TTC549 (cell line): Measurements from ENCODE around the gene RND2.
"Not testable (repeated sequence)": the region's sequence is repeated elsewhere in the genome, so short reads cannot be mapped to it uniquely, and the experiment has no call there.

Experiments used
- FAIRE-seq: peaks from 2 replicates; lab custom pipeline; 2012; peaks lifted over from hg19 to GRCh38; lab: Jason Lieb, UNC

RND2 gene

DNA sequence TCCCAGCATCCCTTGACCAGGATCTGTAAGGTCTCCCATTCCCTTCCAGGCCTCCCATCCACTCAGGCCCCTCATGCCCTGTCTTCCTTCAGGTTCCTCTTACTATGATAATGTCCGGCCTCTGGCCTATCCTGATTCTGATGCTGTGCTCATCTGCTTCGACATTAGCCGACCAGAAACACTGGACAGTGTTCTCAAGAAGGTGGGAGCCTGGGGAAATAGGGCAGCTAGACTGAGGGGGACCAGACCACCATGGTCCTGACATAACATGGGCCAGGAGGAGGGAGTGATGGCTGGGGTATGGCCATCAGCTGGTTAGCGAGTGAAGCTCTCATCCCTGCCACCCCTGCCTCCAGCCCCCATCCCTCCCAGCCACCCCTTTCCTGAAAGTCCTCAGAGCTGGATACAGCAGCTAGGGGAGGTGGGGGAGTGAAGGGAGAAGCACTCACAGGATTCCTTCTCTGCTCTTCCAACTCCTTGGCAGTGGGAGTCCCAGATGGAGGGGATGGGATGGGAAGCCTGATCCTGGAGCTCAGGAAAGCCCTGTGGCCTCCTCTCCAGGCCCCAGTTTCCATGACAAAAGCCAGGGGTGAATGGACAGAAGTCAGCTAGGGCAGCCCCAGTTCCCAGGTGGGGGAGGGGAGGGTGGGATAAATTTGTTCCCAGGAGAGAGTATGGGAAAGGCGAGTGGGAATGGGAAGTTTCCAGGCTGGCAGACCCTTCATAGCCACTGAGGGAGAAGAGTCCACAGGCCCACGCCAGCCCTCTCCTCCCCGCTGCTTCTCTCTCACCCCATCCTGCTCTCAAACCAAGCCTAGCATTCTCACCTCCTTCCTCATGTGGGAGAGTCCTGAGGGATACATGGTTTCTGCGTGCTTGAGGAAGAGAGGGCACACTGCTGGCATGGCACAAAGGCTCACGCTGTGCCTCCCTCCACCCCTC is 2.3 kb downstream of the RND2 start:
- no peak for FAIRE-seq

DNA sequence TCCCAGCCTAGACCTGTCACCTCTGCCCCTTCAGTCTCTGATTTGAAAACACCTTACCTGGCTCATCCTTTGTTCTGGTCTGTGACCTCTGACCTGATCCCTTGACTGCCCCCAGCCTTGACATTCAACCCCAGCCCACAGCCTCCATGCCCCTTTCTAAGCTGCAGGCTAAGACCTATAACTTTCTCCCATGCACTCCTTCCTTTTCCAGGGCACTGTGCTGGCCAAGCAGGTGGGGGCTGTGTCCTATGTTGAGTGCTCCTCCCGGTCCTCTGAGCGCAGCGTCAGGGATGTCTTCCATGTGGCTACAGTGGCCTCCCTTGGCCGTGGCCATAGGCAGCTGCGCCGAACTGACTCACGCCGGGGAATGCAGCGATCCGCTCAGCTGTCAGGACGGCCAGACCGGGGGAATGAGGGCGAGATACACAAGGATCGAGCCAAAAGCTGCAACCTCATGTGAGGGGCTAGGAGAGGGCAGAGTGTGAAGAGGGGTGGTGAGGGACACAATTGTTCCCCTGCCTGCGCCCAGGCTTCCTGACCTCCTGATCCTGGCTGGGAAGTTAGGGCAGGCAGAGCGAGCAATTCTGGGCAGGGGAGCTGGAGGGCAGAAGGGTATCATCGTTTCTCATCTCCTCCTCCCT is 3.3 kb downstream of the RND2 start:
- FAIRE-seq: no peak

DNA sequence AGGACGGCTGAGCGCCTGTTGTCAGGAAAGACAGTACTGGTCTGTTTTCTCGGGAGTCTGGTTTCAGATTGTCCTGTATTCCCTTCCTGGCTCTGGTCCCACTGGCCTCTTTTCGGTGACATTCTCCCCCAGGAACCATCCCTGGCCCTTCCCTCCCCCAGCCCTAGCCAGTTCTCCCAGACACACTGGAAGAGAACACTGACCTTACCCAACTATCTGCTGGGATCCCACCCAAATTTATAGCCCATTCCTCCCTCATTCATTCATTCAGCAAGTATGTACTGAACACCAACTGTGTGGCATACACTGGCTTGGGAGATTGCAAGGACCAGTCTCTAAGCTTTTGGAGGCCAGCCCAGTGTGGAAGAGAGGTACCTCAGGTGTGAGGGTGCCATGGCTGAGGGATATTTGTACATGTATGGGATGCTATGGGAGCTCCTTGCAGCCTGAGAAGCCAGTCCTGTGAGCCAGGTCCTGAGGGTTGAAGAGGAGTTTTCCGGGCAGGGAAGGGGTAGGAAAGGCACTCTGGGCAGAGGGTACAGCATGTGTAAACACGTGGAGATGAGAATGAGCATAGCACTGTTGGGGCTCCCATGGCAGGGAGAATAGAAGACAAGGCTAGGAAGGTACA is 5.2 kb downstream of the RND2 start:
- no peak for FAIRE-seq

DNA sequence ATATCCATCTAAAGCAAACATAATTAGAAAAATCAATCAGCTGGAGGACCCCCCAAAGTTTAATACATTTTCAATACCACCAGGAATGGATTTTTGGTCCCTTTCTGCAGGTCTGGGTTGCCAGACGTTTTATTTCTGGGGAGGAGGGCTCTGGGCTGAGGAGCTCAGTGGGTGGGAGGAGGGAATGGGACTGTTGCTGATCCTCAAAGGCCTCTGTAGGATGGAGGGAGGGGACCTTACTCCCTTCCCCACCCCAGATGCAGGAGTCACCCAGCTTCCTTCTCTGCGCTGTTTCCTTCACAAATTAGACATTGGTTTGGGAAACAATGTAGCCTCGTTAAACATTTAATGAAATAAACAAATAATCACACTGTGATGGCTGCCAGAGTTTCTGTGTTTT is 6.6 kb downstream of the RND2 start:
- no peak for FAIRE-seq

DNA sequence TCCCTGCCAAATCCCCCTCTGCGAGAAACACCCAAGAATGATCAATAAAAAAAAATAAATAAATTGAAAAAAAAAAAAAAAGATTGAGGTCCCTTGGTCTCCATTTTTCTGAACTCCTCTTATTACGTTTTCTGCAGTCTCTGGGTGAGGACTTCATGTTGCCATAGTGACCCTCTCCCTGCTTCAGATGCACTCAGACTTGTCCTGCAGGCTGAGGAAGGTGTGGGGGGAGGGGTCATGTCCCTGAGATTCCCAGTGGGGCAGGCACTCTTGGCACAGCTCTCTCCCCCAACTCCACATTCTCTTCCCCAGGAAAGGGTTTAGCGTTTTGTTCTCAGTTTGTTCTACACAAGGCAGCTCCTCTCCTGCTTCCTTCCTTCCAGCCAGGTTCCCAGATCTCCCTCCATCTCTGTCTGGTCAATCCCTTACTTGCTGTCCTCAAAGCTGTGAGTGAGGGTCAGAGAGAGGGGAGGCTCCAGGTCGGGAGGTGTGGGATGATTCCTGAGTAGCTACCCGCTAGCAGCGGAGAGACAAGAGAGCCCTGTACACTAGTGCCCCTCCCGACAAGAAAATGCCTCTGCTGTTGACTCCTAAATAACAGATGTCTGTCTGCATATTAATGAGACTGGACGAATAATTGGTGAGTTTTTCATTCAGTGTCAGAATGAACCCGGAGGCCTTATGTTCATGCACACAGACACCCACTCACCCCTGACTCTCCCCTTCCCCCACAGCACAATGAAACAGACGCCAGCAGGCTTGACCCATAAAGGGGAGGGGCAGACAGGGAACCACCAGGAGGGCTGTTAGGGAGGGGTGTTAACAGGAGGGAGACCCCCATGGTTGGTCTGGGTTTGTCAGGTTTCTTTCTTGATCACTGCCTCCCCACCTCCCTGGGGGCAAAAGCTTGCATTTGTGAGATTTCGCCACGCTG is 9.2 kb downstream of the RND2 start:
- FAIRE-seq: no peak

DNA sequence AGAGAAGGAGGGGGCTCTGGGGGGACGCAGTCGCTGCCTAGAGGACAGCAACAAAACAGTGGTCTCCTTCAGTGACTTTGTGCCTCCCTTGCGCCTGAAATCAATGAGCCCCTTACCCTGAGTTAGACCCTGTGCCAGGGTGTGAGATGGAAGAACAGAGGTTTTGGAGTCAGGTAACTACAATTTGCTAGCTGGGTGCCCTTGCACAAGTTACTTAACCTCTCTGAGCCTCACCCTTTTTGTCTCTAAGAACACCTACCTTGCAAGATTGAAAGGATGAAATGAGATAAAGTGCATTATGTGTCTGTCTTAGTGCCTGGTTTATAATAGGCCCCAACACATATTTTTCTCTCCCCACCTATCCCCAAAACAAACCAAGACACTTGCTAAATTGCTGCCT is 9.9 kb downstream of the RND2 start:
- no peak for FAIRE-seq

DNA sequence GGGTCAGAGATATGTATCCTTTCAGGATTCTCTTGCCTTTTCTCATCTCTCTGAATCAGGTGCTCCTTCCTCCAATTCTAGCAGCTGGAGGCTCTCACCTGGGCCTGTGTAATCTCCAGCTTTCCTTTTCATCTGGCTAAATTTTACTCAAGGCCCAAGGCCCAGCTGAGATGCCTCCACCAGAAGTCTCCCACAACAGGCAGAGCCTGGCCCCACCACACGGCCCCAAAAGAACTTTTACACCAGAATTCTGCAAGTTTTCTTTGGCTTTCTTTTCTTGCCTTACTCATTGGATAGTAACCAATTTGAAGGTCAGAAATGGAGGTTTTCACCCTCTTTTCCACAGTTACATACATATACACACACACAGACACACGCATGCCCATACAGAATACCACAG is 14.6 kb downstream of the RND2 start:
- FAIRE-seq: no peak

DNA sequence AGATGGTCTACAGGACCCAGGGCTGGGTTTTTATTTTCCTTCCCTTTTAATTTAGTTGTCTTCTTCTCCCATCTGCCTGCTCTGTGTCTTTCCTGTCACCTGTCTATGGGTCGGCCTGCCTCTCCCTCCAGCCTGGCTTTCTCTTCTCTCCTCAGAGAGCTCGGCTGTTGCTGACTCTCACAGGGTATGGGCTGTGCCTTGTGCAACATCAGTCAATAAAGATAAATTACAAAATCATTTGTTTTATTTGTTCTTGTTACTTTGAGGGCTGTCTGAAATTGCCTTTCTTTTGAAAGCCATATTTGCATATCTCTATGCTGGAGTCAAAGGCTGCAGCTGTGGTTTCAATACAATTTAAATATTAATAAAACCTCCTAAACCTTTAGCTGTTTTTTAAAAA is 15.6 kb downstream of the RND2 start:
- no peak for FAIRE-seq

DNA sequence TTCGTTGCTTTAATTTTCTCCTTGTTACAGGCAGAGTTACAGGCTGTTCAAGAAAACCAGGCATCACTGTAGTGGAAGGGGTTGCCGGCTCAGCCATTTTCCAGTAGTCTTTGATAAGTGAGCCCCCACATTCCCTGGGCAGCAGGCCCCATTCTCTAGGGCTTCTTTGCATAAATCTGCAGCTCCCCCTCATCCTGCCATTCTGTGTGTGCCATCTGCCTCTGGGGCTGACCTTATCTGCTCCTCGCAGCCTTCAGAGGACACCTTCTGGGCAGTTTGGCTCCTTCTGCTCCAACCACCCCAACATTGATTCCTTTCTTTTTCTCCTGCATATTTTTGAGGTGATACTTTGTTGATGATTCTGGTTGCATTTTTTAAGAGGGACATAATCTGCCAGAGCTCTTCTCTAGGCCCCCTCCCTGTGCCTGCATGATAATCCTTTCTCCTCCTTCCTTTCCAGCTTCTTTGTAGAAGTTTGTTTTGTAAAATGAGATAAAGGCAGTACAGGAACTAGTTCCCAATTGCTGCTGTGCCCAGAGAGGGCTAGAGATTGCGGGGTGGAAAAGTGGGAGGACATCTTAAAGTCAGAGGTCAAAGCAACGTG is 17.1 kb downstream of the RND2 start:
- no peak for FAIRE-seq

DNA sequence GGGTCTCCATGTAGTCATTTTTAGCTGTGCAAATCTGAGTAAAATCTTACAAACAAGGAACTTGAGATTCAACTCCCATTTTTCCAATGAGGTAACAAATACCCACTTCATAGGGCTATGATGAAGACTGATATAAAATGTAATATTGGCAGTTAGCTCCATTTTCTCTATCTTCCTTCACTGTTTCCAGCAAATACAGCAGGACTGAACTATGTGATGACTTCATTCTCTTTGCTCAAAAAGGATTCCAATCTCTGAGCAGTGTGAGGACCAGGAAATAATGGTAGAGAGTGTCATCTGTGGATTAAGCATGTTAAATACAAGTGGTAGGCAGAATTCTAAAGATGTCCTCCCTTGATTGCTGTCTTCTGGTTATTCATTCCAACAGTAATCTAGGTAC is 18.3 kb downstream of the RND2 start:
- FAIRE-seq: no peak

DNA sequence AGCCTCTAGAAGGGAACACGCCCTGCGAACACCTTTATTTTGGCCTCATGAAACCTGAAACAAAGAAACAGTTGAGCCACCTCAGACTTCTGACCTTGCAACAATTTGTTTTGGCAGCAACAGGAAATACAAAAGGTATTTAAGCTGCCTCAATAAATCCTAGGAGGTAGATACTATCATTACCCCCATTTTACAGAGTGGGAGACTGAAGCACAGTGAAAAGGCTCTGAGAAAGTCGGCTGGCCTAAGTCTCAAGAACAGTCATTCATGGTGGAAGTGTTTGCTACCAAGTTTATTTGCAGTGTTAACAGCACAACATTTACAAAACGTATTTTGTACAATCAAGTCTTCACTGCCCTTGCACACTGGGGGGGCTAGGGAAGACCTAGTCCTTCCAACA is 19.0 kb downstream of the RND2 start:
- FAIRE-seq: no peak

DNA sequence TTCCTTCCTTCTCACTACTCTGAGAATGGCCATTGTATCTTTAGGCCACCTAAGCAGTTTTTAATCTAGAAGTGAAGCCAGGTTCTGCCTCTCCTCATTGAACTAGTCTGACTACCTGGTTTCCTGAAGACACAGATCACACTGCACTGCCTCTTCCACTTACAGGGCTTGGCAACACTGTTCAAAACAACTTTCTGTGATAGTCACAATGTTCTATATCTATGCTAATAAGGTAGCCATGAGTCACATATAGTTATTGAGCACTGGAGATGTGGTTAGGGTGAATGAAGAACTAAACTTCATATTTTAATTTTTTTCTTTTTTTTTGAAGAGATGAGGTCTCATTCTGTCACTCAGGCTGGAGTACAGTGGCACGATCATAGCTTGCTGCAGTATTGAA is 26.9 kb downstream of the RND2 start:
- FAIRE-seq: no peak

DNA sequence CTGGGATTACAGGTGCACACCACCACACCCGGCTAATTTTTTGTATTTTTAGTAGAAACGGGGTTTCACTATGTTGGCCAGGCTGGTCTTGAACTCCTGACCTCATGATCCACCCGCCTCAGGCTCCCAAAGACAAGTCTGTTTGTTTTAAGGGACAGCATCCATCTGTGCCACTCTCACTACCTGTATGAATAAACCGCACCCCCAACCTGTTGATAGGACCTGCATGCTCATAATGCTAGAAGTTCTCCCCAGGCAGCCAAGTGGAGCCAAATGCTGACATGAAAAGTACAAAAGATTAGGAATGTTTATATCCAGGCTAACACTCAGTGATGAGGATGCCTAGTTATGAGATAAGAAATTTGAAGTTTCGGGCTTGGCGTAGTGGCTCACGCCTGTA is 28.0 kb downstream of the RND2 start:
- not testable (repeated sequence) for FAIRE-seq

DNA sequence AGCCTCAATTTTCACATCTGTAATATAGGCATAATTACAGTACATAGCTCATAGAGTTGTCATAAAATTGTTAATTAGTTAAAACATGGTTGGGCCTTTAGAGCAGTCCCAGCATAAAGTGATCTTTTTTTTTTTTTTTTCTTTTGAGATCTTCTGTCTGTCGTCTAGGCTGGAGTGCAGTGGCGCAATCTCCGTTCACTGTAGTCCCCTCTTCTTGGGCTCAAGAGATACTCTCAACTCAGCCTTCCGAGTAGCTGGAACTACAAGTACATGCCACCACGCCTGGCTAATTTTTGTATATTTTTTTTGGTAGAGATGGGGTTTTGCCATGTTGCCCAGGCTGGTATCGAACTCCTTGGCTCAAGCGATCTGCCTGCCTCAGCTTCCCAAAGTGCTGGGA is 31.0 kb downstream of the RND2 start:
- FAIRE-seq: no peak

DNA sequence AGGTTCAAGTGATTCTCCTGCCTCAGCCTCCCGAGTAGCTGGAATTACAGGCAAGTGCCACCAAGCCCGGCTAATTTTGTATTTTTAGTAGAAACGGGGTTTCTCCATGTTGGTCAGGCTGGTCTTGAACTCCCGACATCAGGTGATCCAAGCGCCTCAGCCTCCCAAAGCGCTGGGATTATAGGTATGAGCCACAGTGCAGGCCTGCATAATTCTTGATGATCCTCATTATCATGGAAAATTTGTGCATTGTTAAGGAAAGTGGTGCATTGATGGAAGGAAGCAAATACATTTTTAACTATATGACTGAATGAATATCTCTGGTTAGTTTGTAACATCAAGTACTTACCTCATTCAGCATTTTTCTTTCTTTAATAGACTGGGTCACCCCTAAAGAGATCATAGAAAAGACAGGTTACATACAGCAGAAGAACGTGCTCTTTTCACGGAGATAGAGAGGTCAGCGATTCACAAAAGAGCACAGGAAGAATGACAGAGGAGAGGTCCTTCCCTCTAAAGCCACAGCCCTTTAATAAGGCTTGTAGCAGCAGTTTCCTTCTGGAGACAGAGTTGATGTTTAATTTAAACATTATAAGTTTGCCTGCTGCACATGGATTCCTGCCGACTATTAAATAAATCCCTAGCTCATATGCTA is 38.1 kb downstream of the RND2 start:
- no peak for FAIRE-seq

DNA sequence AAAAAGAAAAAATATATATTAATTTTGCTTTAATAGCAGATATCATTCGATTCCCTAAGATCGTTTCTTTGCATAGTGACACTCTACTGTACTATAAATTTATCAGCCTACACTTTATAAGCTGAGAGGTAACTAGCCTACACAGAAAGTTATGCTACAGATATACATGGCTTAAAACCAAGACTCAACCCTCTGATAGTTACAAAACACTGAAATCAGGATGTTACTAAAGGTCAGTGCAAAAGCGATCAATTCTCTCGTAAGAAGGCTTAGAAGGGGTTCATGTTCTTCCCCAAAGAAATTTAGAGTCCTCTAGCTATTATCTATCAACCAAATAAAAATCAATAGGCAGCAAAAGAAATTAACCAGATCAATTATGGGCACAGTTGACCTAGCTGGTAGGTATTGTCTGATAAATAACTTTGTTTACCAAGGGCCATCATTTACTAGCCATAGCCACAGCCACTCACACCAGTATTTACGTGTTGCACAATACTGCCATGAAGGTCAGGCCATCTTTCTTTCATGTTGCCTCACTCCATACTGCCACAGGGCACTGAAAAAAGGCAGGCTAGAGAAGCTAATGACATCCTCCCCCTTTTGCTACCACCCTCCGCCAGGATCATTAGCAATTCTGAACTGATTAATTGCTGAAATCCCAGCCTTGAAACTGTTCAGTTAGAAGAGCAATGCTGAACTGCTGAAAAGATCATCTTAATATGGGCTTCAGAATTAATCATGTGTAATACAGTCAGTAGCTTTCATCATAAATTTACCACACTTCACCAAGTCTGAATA is 43.7 kb downstream of the RND2 start:
- FAIRE-seq: no peak

DNA sequence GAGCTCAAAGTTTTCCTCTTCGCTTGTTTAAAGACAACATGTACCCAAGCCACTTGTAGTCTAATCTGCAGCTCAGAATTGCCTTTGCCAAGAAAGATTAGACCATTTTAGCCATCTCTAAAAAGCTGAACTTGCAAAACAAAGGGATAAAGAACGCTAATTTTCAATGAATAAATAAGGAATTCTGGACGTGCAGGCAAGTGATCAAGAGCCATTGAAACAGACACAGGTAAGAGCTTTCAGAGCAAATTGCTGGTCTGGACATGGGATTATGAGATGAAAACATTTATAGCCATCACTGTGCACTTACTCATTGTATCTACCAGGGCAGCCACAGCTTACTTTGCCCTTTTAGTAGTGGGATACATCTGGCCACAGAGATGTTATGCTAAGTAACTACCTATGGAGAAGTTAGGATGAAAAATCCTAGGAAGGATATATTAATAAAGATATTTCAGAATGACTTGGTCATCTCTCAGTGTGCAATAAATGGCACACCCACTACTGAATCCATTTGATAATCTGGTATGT is 44.4 kb downstream of the RND2 start:
- FAIRE-seq: no peak

DNA sequence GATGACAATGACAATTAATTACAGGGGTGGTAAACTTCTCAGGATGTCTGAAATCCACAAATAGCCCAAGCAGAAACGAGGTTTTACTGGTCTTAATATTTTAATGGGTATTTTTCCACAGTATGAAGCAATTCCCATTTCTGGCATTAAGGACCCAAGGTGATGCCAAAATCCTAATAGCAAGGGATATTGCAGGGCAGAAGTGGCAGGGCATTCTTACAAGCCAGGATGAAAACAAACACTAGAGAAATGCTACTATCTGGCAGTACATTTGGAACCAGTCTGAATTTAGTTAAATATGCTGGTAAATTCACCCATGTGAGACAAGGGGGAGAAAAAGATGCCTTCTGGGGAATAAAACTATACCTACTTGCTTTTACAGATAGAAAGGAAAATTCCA is 45.2 kb downstream of the RND2 start:
- no peak for FAIRE-seq

DNA sequence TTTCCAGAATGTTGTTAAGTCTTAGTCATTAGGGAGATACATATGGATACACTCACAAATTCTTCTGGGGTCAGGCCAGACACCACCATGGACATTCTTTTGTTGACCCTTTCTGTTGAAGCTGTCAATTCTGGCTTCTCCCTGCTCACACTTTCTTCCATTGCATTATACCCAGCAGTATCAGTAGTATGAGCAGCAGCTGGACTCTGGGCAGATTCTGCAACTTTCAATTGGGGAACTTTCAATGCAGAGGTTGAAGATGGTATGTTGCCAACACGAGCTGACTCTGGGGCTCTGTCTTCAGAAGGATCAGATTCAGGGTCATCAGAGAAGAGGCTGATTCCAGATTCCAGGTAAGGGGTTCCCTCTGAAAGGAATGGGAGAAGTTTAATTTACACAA is 45.8 kb downstream of the RND2 start:
- no peak for FAIRE-seq

DNA sequence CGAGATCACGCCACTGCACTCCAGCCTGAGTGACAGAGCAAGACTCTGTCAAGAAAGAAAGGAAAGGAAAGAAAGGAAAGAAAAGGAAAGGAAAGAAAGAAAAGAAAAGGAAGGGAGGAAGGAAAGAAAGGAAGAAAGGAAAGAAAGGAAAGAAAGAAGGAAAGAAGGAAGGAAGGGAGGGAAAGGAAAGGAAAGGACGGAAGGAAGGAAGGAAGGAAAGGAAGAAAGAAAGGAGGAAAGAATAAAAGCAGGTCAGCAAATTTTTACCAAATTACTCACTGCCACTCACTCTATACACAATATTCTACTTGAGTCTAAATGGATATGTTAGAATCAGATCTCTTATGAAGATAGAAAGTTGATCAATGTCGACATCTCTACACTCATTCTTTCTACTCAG is 49.8 kb downstream of the RND2 start:
- FAIRE-seq: no peak
